Activated naive CD4-positive, alpha-beta T cell treated with anti-CD3 and anti-CD28 coated beads, Interleukin-2, amount 10 ng/mL, durations not matched to agents 7 days and 5 days (primary cell): Measurements from ENCODE around the gene IGF1R.

Experiments used
- CTCF ChIA-PET: fragments of 350-600 bp; sonication (Branson Sonifier 250); formaldehyde crosslinking; loops from one replicate; lab custom pipeline; 2021; ENCODE audit warnings: antibody characterized with exemption; lab: Charles Lee
- DNase-seq: peaks from one replicate; pipeline ENCODE4 v3.0.0-alpha.2; 2020
- H3K27ac Mint-ChIP-seq: one replicate; pipeline ENCODE4 v1.8.0; 2021; ENCODE audit warnings: mild to moderate bottlenecking, moderate library complexity, mixed read lengths
- H3K27me3 Mint-ChIP-seq: one replicate; pipeline ENCODE4 v1.8.0; 2021; ENCODE audit warnings: mild to moderate bottlenecking, mixed read lengths
- H3K36me3 Mint-ChIP-seq: one replicate; pipeline ENCODE4 v1.8.0; 2021; ENCODE audit warnings: mixed read lengths
- H3K4me1 Mint-ChIP-seq: one replicate; pipeline ENCODE4 v1.8.0; 2021; ENCODE audit warnings: mixed read lengths
- H3K4me3 Mint-ChIP-seq: one replicate; pipeline ENCODE4 v1.8.0; 2021; ENCODE audit warnings: mild to moderate bottlenecking, moderate library complexity, mixed read lengths
- H3K9me3 Mint-ChIP-seq: one replicate; pipeline ENCODE4 v1.8.0; 2021; ENCODE audit warnings: mixed read lengths

Gene IGF1R

DNA sequence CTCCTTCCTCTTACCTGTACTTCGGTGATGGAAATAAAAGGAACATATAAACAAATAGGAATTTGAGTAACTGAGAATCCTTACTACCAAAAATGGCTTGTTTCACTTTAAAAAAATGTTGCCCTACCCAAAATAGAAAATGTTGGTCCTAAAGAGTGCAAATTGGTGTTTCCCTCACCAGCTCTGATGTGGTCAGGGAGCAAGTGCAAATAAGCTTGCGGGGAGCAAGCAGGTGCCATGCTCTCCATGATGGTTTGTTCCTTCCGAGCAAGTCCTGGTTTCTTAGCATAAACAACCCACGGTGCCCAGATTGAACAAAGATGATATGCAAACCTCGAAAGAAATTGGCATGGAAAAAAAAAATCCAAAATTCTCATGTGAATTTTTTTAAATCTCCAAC is 290.5 kb downstream of the IGF1R start:
- CTCF ChIA-PET, result no interaction called here
- Mint-ChIP-seq H3K27ac (no peak overlapping the region), H3K27me3 (no peaks in the 10 kb centered on the region)

GRCh38 chr15:98939311-98940080 is 291.2 kb downstream of the IGF1R start:
- peaks cover 8% of the 10 kb centered on the region for H3K4me1 Mint-ChIP-seq
- H3K27ac Mint-ChIP-seq, result no peak overlapping the region
- H3K36me3 Mint-ChIP-seq, result peaks cover 22% of the 10 kb centered on the region
- no peaks in the 10 kb centered on the region for H3K9me3 Mint-ChIP-seq
- no peak for DNase-seq
- CTCF ChIA-PET, result no interaction called here
- H3K4me3 Mint-ChIP-seq, result no peak overlapping the region
- no peaks in the 10 kb centered on the region for H3K27me3 Mint-ChIP-seq

More for the DNA sequence above, 290.5 kb downstream of the IGF1R start:
- H3K36me3 Mint-ChIP-seq, result peaks cover 22% of the 10 kb centered on the region
- no peak overlapping the region for H3K4me3 Mint-ChIP-seq
- peaks cover 8% of the 10 kb centered on the region for H3K4me1 Mint-ChIP-seq
- no peak for DNase-seq
- no peaks in the 10 kb centered on the region for H3K9me3 Mint-ChIP-seq

- no peaks in the 10 kb centered on the region for H3K9me3 Mint-ChIP-seq
- H3K27me3 Mint-ChIP-seq, result no peaks in the 10 kb centered on the region
- peaks cover 8% of the 10 kb centered on the region for H3K4me1 Mint-ChIP-seq
- H3K27ac Mint-ChIP-seq, result no peak overlapping the region
- H3K4me3 Mint-ChIP-seq, result no peak overlapping the region
- no peak for DNase-seq
- peaks cover 20% of the 10 kb centered on the region for H3K36me3 Mint-ChIP-seq
- CTCF ChIA-PET, result no interaction called here
These were observed 293.4 kb downstream of the IGF1R start for GRCh38 chr15:98941595-98942255.

GRCh38 chr15:98942431-98942830 is 294.1 kb downstream of the IGF1R start:
- Mint-ChIP-seq H3K36me3 (peaks cover 20% of the 10 kb centered on the region), H3K27me3 (no peaks in the 10 kb centered on the region), H3K4me1 (peaks cover 8% of the 10 kb centered on the region), H3K27ac (no peak overlapping the region), H3K9me3 (no peaks in the 10 kb centered on the region), H3K4me3 (no peak overlapping the region)
- no peak for DNase-seq
- CTCF ChIA-PET, result no interaction called here

DNA sequence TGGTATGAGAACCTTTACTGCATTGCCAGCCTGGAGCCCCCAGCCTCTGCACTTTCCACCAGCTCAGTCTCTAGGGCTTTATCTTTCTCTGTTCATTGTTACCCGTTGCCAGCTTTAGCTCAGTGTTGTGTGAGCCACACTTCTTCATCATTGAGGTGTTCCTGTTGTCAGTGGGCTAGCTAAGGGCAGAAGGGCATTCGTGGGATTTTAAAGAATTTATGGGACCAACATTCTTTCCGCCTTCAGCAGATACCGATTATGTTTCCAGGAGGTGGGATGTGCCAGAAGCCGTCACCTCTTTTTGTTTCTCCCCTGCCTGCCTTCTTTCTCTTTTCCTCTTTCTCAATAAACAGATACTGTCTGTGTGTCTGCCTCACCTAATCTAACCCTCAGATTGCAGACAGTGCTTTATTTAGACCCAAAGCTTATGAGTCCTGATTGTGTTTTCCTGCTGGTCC is 294.7 kb downstream of the IGF1R start:
- Mint-ChIP-seq H3K4me1 (peaks cover 8% of the 10 kb centered on the region), H3K36me3 (peaks cover 17% of the 10 kb centered on the region), H3K4me3 (no peak overlapping the region), H3K27me3 (no peaks in the 10 kb centered on the region), H3K9me3 (no peaks in the 10 kb centered on the region), H3K27ac (no peak overlapping the region)
- CTCF ChIA-PET, result no interaction called here
- no peak for DNase-seq

- DNase-seq, result no peak
- H3K36me3 Mint-ChIP-seq, result peaks cover 15% of the 10 kb centered on the region
- no peaks in the 10 kb centered on the region for H3K27me3 Mint-ChIP-seq
- CTCF ChIA-PET, result no interaction called here
- H3K9me3 Mint-ChIP-seq, result no peaks in the 10 kb centered on the region
- H3K4me1 Mint-ChIP-seq, result peaks cover 2% of the 10 kb centered on the region
- H3K27ac Mint-ChIP-seq, result no peak overlapping the region
- H3K4me3 Mint-ChIP-seq, result no peak overlapping the region
These were observed 295.3 kb downstream of the IGF1R start for GRCh38 chr15:98943601-98944151.

GRCh38 chr15:98946301-98947255 is 298.2 kb downstream of the IGF1R start:
- no peak for DNase-seq
- H3K4me3 Mint-ChIP-seq, result no peak overlapping the region
- H3K36me3 Mint-ChIP-seq, result peaks cover 2% of the 10 kb centered on the region
- peak overlapping the region; percentile 24 for H3K27ac Mint-ChIP-seq
- CTCF ChIA-PET, result no interaction called here
- no peaks in the 10 kb centered on the region for H3K27me3 Mint-ChIP-seq
- no peaks in the 10 kb centered on the region for H3K9me3 Mint-ChIP-seq
- no peaks in the 10 kb centered on the region for H3K4me1 Mint-ChIP-seq

DNA sequence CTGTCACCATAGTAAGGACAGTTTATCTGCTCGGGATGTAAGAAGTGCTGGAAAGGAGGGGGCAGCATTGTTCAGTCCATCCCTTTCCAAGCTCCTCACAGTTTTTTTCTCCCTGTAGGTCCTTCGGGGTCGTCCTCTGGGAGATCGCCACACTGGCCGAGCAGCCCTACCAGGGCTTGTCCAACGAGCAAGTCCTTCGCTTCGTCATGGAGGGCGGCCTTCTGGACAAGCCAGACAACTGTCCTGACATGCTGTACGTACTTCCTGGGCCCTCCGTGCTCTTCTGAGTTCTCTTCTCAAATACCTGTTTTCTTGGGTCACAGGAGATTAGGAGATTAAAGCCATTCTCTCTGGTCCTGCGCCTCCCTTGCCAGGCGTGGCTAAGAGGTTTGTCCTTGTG is 300.1 kb downstream of the IGF1R start:
- Mint-ChIP-seq H3K9me3 (no peaks in the 10 kb centered on the region), H3K4me1 (peaks cover 18% of the 10 kb centered on the region), H3K27me3 (no peaks in the 10 kb centered on the region), H3K4me3 (no peak overlapping the region), H3K27ac (no peak overlapping the region), H3K36me3 (peaks cover 2% of the 10 kb centered on the region)
- no peak for DNase-seq
- CTCF ChIA-PET, result no interaction called here

- Mint-ChIP-seq H3K36me3 (peaks cover 4% of the 10 kb centered on the region), H3K27me3 (no peaks in the 10 kb centered on the region), H3K4me3 (no peak overlapping the region), H3K27ac (peak overlapping the region; percentile 42), H3K4me1 (peaks cover 19% of the 10 kb centered on the region), H3K9me3 (no peaks in the 10 kb centered on the region)
- no peak for DNase-seq
- CTCF ChIA-PET, result no interaction called here
These were observed 300.6 kb downstream of the IGF1R start for GRCh38 chr15:98948941-98949340.

GRCh38 chr15:98949624-98950023 is 301.3 kb downstream of the IGF1R start:
- Mint-ChIP-seq H3K27me3 (no peaks in the 10 kb centered on the region), H3K36me3 (peaks cover 4% of the 10 kb centered on the region), H3K4me3 (no peak overlapping the region), H3K27ac (no peak overlapping the region), H3K4me1 (peaks cover 19% of the 10 kb centered on the region), H3K9me3 (no peaks in the 10 kb centered on the region)
- CTCF ChIA-PET, result no interaction called here
- no peak for DNase-seq

GRCh38 chr15:98950248-98950647 is 301.9 kb downstream of the IGF1R start:
- H3K36me3 Mint-ChIP-seq, result peaks cover 4% of the 10 kb centered on the region
- H3K27ac Mint-ChIP-seq, result no peak overlapping the region
- DNase-seq, result no peak
- H3K4me1 Mint-ChIP-seq, result peaks cover 19% of the 10 kb centered on the region
- H3K27me3 Mint-ChIP-seq, result no peaks in the 10 kb centered on the region
- H3K4me3 Mint-ChIP-seq, result no peak overlapping the region
- CTCF ChIA-PET, result no interaction called here
- H3K9me3 Mint-ChIP-seq, result no peaks in the 10 kb centered on the region

DNA sequence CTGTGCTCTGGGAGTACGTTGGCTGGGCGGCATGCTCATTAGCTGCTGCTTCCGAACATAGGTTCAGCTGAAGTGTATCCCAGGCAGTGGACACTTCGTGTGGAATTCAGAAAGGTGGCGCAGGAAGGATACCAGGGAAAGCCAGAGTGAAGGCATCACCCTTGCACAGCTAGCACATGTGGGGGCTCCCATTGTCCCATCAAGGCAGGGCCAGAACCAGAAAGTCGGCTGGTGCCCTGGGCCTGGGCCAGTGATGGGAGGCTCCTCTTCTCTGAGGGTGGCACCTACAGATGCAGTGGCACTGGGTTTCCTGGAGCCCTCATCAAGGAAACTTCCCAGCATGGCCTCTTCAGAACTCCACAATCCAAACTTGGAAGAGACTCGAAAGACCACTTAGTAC is 302.7 kb downstream of the IGF1R start:
- CTCF ChIA-PET, result interaction anchor here (1.3 kb wide), 1 partner anchor 36 kb away, joined by 3 read pairs; no protein-coding TSS in a partner anchor
- H3K27me3 Mint-ChIP-seq, result no peaks in the 10 kb centered on the region
- H3K4me1 Mint-ChIP-seq, result peaks cover 19% of the 10 kb centered on the region
- no peaks in the 10 kb centered on the region for H3K9me3 Mint-ChIP-seq
- no peak for DNase-seq
- no peak overlapping the region for H3K4me3 Mint-ChIP-seq
- H3K36me3 Mint-ChIP-seq, result peaks cover 4% of the 10 kb centered on the region
- no peak overlapping the region for H3K27ac Mint-ChIP-seq

GRCh38 chr15:98951493-98952320 is 303.4 kb downstream of the IGF1R start:
- Mint-ChIP-seq H3K4me1 (peaks cover 25% of the 10 kb centered on the region), H3K27me3 (no peaks in the 10 kb centered on the region), H3K36me3 (peaks cover 4% of the 10 kb centered on the region), H3K4me3 (peak overlapping the region; percentile 5), H3K9me3 (no peaks in the 10 kb centered on the region), H3K27ac (no peak overlapping the region)
- DNase-seq, result no peak
- CTCF ChIA-PET, result interaction anchor here (0.7 to 1.3 kb wide), 3 partner anchors 37 to 509 kb away, joined by 3 read pairs; no protein-coding TSS in a partner anchor
